CD1c-positive myeloid dendritic cell (primary cell): ENCODE measurements around the gene SORCS2.

ENCODE experiments used
- DNase-seq: peaks from one replicate; pipeline ENCODE4 v3.0.0-alpha.2; 2016; ENCODE audit errors: extremely low spot score

SORCS2 gene

DNA sequence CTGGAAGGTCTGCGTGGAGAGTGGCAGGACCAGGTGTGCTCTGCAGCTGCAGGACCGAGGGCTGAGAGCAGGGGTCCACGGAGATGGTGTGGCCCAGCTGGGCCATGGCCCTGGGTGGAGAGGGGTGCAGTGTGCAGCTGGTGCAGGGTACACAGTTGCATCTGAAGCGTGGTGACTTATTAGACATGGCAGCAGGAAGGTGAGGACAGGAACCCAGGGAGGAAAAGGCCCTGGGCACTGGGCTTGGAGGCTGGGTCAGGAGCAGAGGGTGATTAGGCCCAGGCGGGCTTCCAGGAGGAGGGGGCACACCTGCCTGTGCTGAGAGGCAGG lies 457.0 kb downstream of the SORCS2 start:
- no peak for DNase-seq

DNA sequence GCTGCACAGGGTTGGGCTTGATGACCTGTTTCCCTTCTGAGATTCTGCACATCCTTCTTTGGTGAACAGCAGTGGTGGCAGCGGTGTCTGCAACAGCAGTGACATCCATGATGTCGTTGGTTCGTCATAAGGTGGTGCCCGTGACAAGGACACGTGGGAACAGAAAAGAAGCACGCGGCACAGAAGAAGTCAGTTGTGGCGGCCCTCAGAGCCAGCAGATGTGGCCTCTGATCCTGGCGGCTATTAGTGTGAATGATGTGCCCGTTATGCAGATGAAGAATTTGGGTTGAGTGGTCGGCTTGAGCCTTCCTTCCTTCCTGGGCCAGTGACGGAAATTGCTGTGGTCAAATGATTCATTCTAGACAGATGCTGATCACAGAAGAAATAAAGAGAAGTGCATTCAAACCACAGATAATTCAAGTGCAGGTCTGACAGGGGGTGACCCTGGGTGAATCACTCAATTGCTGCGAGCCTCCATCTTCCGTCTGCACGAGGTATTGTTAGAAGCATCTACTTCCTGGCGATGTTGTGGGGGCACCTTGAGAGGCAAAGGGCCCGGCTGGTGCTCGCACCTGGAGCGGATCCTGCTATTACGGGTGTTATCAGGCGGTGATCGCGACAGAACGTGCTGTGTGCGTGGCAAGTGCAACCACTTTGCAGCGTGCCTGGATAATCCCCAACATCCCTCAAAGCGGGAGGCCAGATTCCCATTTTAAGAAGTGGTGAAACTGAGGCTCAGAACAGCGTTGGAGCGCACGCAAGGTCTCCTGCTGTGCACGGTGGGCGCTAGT lies 457.6 kb downstream of the SORCS2 start:
- peak; percentile 87 for DNase-seq

DNA sequence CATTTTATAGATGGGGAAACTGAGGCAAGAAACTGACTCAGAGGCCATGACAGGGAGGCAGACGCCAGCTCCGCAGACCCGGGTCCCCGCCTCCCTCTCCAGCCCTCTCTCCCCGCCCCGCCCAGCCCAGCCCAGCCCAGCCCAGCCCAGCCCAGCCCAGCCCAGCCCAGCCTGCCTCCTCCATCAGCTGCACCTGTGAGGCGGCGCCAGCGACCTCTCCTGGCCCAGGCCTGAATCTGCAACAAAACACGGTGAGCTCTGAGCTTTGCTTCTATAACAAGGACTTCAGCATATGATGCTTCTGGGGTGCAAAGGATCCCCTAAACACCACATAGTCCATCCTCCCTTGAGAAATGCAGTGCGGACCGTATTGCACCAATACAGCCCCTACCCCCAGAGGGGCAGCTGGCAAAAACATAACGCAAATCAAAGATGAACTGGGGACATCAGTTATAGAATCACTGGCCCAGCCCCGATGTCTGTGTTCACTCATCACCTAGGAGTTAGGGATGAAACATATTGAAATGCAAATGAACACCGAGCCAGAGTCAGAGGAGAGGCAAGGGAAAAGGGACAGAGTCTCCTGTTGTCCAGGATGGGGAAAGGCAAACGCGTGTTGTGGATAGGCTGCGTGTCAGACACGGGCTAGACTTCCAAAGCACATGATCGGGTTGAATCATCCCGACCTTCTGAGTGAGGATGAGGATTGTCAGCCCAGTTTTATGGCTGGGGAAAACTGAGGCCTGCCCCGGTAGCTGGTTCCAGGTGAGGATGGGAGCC lies 458.5 kb downstream of the SORCS2 start:
- peak; percentile 31 for DNase-seq

DNA sequence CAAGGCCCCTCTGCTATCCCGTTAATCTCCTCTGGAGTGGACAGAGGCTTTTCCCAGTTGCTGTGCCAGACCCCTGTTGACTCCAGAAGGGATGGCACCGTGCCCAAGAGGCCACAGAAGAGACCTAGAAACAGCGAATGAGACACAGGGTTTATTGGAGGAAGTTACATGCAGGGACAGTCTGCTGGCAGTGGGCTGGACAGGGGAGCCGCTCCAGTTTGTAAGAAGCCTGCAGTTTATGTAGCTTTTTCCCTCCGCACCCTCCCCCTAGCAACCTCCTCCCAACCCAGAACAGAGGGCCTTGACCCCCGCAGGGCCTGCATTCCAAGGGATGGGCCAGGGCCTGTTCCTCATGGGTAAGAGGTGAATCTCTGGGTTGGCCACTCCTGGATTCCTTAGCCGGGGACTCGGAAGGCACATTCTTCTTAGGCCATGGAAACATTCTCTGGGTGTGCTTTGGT lies 459.2 kb downstream of the SORCS2 start:
- peak; percentile 24 for DNase-seq

DNA sequence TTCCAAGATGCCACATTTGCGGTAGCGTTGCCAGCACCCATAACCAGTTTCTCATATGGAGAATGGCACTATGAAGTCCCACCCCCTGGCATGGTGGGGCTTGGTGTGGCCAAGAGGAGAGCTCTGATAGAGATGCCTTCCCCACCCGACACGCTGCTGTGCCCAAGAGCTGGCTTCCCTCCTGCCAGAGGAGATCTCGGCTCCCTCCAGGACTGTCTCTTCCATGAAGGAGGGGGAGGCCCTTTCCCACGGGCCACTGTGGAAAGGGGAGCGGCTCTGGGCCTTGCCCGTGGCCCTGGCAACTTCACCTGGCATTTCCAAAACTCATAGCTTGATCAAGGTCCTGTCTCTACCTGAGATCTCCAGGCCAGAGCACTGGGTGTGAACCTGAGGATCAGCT lies 459.7 kb downstream of the SORCS2 start:
- no peak for DNase-seq

DNA sequence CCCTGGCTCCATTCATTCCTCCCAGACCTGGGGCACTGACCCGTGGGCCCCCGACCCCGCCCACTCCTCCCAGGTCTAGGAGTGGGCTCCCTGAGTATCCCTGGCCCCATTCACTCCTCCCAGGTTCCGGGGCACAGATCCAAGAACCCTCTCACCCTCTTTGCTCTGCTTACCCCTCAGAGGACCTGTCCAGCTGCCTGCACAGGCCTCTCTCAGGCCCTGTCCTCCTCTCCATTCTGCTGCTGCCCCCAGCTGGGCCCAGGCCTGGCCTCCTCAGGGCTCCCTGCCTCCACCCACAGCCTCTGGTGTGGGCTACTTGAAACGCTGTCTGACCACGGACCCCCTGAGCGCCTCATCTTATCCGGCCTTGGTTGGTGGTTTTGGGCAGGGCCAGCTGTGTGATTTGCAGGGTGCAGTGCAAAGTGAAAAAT lies 460.1 kb downstream of the SORCS2 start:
- DNase-seq: no peak

DNA sequence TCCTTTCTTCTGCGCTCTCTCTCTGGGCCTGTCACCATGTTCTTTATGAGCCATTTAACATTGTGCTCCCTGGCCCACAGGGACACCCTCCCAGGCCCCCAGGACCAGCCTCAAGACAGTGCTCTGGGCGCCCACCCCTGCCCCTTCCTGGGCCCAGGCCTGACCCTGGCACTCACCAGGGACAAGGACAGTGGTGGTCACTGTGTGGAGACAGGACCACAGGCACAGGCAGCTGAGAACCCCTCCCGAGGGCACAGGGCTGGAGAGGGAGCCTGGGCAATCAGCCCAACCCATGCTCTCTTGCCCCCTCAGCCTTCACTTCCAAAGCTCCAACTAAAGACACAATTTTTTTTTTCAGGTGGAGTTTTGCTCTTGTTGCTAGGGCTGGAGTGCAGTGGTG lies 460.6 kb downstream of the SORCS2 start:
- no peak for DNase-seq

DNA sequence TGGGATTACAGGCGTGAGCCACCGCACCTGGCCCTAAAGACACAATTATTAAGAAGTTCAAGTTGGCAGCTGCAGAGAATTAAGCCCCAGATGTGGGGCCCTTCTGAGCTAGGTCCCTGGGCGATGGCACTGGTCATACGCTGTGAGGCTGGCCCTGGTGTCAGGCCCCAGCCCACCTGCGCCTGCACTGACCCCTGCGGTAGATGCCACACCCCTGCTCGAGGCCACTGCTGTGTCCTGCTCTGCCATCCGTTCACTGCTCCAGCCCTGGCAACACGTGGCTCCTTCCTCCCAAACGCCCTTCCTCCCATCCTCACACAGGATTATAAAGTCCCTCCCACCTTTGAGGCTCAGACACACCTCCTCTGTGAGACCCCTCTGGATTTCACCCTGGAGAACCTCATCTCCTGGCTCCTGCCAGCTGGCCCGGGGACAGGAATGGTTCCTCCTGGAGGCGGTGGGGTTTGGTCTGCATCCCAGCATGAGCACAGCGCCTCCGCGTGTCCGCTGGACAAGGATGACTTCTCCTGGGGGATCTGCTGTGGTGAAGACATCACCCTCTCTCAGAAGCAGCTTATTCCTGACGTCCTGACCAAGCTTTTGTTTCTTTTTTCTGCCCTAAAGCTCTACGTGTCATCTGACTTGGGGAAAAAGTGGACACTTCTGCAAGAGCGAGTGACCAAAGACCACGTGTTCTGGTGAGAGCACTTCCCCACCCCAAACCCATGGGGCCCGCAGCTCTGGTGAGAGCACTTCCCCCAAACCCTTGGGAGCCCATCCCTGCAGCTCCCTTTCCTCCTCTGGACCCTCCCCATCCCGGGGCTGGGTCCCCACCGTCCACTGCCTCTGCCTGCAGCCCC lies 461.4 kb downstream of the SORCS2 start:
- peak; percentile 68 for DNase-seq

DNA sequence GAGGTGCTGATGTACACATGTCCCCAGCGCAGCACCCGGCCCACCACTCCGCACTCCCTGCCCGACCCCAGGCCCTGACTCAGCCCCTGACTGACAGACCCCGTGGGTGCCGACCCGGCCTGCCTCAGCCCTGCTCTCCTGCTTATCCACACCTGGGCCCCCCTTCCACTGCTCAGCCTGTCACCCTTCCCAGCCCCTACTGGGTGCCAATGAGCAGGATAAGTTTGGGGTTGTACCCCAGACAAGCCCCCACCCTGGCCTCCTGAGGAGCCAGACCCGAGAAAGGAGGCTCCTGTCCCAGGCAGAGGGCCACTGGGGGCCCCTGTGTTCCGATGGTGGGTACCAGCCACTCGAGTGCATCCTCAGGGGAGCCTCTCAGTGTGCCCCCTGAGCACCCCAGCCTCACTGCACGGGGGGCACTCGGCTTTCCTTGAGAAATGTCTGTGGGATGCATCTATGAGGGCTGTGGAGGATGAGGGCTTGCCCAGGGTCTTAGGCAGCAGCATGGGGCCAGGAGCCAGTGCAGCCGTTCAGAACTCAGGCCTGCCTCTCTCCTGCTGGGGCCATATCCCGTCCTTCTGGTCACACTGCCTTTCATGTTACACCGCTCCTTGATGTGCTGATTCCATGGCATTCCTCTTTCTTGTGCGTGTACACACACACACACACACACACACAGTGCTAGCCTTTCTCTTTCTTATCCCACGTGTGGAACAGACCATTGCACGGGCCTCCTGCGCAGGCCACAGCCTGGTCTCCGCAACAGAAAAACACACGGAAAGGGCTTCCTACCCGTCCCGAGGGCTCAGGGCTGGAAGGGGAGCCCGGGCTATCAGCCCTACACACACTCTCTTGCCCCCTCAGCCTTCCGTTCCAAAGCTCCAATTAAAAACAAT lies 462.5 kb downstream of the SORCS2 start:
- DNase-seq: no peak

DNA sequence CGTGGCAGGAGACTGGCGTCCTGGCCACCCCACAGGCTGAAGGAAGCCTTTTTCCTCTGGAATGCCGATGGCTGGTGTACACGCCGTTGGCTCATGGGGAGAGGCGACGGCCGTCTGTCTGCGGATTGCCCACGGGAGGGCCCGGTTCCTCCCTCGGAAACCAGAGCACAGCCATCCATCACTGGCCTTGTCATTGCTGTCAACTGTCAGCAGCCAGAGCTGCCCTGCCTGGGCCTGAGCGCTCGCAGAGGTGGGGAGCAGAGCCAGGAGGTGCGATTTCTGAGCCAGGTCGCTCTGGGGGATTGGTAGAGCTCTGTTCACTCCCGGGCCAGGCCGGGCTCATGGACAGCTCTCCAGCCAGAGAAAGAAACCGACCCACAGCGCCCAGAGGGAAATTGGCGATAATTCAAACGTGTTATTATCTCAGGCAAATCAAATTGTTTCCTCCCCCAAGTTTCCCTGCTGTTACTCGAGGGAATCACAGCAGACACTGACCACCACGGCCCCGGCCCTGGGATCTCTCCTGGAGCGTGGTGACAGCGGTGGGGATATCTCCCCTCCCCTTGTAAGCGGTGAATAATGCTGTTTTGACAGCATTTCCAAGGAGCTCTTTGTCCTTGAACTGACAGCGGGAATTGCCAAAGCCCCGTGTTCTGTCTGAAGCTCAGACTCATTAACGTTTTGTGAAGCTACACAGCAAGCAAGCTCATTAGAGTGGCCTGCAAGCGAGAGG lies 463.3 kb downstream of the SORCS2 start:
- no peak for DNase-seq

DNA sequence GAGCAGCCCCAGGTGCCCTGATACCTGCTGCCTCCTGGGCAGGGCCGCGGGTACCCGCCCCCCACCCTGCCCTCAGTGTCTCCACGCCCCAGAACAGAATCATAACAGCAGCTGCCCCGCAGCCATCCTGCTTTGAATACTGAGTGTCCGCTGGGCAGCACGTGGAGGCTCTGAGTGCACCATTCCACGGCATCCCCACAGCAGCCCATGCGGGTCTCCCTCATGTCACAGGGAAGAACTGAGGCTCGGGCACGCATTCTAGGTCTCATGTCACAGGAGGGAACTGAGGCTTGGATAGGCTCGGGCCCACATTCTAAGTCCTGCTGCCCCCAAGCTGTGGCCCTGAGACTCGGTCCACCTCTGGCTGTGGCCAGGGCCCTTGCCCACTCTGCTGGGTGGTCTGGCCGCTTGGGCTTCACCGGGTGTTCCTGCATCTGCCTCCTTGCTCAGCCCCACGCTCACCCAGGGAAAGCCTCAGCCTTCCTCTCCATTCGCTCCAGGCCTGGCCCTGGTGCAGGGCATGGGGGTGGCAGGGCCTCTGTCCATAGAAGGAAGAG lies 464.0 kb downstream of the SORCS2 start:
- no peak for DNase-seq

DNA sequence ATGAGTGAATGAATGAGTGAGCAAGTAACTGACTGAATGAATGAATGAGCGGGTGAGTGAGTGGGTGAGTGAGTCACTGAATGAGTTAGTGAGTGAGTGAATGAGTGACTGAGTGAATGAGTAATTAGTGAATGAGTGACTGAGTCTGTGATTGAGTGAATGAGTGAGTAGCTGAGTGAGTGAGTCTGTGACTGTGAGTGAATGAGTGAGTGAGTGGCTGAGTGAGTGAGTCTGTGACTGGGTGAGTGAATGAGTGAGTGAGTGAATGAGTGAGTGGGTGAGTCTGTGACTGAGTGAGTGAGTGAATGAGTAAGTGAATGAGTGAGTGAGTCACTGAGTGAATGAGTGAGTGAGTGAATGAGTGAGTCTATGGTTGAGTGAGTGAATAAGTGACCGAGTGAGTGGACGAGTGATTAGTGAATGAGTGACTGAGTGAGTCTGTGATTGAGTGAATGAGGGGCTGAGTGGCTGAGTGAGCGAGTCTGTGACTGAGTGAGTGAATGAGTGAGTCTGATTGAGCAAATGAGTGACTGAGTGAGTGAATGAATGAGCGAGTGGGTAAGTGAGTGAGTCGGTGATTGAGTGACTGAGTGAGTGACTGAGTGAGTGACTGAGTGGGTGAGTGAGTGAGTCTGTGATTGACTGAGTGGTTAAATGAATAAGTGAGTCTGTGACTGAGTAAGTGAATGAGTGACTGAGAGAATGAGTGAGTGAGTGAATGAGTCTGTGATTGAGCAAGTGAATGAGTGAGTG lies 465.4 kb downstream of the SORCS2 start:
- no peak for DNase-seq

DNA sequence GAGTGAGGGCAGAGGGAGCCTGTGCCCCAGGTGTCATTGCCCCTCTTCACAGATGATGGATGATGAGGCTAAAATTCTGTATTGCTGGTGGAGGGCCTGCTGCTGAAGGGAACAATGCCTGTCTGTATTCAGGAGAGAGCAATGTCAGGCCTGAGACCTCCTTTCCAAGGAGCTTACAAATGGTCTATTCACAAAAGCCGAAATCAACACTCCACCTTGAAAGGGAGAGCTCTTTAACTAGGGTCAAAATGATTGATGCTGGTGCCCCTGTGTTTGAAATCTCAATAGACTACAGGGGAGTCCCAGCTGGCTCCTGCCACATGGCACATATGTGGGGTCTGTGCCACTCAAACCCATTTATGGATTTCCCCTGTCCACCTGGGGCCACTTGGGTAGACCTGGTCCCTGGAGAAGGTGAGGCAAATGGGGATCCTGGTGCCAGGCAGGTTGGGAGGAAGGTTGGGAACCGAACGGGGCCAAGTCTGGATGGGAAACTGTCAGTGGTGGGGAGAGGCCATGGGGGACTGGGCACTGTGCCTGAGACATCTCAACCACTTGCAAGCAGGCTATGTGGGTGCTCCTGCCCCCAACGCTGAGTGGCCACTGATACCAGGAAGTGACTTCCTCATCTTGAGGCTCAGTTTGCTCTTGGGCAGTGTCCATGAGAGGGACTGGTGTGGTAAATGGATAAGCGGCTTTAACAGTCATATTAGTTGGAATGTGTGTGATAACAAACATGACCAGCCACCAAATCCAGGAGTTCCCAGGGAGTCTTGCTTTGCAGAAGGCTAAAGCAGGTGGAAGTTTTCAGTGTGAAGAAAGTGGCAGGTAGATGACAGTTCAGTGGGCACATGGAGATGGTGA lies 466.2 kb downstream of the SORCS2 start:
- DNase-seq: no peak

DNA sequence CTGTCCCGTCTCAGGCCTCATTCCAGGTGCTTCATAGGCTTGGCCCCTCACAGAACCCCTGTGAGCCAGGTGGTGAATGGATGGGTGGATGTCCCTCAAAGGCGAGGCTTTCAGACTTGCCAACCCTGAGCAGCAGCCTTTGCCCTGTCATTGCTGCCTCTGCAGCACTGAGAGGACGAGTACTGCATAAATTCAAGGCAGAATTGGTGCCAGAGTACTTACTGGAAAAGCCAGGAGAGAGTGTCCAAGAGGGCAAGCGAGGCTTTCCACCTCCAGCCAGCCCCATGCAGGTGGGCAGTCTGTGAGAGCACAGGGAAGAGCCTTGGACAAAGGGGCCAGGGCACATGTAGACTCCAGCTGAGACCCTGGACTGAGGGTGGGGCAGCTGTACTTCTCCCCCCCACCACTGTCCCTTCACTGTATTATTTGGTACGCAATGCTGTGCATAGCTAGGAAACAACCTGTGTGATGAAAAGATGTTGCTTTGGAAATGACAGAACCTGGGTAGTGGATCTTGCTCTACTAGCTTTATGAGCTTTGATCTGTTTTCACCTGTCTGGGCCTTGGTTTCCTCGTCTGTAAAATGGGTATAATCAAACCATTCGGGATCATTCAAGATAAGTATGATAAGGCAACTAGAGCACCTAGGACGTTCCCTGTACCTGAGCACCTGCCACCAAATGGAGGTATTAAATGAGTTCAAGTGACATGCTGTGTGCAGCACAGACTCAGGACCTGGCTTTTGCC lies 467.3 kb downstream of the SORCS2 start:
- no peak for DNase-seq

DNA sequence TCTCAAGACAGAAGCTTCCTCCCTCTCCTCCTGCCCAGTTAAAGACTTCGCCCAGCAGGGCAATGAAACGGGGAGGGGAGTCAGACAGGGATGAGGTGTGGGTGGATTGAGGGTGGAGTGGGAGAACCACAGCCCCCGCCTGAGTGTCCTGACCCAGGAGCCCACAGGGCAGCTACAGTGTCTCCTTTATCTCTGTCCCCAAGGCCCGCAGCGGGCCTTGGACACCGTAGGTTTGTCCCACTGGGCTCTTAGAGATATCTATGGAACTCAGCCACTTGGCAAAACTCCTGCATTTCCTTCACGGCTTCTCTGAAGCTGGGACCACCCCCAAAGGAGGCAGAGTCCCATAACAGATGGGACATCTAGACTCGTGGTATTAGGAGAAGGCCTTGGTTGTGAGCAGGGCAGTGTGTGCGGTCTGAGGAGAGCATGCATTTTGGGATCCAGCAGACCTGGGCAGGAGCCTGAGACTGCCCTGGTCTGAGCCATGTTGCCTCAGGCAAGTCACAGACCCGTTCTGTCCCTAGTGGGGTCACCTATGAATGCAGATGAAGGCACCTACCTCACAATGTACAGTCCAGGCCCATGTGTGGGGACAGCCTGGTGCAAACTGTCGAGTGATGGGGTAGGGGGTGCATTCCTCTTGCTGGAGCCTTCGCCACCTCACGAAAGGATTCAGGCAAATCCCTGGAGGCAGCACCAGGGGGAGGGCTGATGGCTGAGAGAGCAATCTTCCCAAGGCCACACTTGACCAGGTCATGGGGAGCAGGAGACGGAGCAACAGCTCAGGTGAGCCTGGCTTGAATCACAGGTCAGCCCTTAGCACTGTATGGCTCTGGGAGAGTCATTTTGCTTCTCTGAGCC lies 468.1 kb downstream of the SORCS2 start:
- DNase-seq: no peak

DNA sequence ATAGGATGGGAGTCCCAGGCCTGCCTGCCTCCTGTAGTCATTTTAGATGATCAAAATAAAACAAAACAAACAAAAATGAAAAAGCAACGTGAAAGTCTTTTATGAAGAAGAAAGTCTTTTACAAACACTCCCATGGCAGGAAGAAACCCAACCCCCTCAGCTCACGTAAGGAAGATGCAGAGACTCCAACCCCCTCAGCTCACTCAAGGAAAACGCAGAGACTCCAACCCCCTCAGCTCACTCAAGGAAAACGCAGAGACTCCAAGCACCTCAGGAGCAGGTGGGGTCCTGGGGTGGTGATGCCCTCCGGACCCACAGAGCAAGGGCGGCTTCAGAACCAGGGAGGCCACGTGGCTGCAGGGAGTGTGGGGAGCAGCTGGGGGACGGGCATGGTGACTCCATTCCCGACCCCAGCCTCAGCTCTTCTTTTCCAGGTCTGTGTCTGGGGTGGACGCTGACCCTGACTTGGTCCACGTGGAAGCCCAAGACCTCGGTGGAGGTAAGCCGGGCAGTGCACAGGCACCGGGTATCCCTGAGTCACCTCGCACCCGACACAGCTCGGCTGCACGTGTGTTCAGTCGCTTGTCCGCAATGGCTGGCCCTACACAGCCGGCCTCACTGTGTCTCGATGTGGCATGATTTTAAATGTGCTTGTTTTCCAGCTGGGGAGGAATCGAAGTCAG lies 468.9 kb downstream of the SORCS2 start:
- DNase-seq: no peak
